ENCODE measurements around the gene SCN9A.
"Not testable (repeated sequence)": the region's sequence is repeated elsewhere in the genome, so short reads cannot be mapped to it uniquely, and the experiment has no call there.

Gene SCN9A

GRCh38 chr2:166246901-166247300 lies 128.8 kb downstream of the SCN9A start:
- DNase-seq: no peak

GRCh38 chr2:166242309-166242708 lies 133.4 kb downstream of the SCN9A start:
- DNase-seq: no peak

- no peak for DNase-seq
Measured at GRCh38 chr2:166240387-166241313, 135.1 kb downstream of the SCN9A start.

- DNase-seq: peak in 1 of 51 donors; percentile 0
Measured at GRCh38 chr2:166239548-166239947, 136.2 kb downstream of the SCN9A start.

- no peak for DNase-seq
Measured at GRCh38 chr2:166238176-166238575, 137.6 kb downstream of the SCN9A start.

GRCh38 chr2:166234112-166234846 lies 141.5 kb downstream of the SCN9A start:
- DNase-seq: no peak

- no peak for DNase-seq
Measured at GRCh38 chr2:166233244-166233643, 142.5 kb downstream of the SCN9A start.

GRCh38 chr2:166230724-166231070 lies 145.0 kb downstream of the SCN9A start:
- no peak for DNase-seq

- DNase-seq: no peak
Measured at GRCh38 chr2:166230024-166230723, 145.6 kb downstream of the SCN9A start.

- no peak for DNase-seq
Measured at GRCh38 chr2:166229678-166230023, 146.1 kb downstream of the SCN9A start.

GRCh38 chr2:166224197-166224596 lies 151.5 kb downstream of the SCN9A start:
- no peak for DNase-seq

- no peak for DNase-seq
Measured at GRCh38 chr2:166223298-166223697, 152.4 kb downstream of the SCN9A start.

GRCh38 chr2:166211079-166211478 lies 164.7 kb downstream of the SCN9A start:
- no peak for DNase-seq

GRCh38 chr2:166209944-166210343 lies 165.8 kb downstream of the SCN9A start:
- not testable (repeated sequence) for DNase-seq

GRCh38 chr2:166209367-166209766 lies 166.4 kb downstream of the SCN9A start:
- DNase-seq: not testable (repeated sequence)

GRCh38 chr2:166206153-166206552 lies 169.6 kb downstream of the SCN9A start:
- not testable (repeated sequence) for DNase-seq

GRCh38 chr2:166202778-166203177 lies 173.0 kb downstream of the SCN9A start:
- no peak for DNase-seq

- DNase-seq: no peak
Measured at GRCh38 chr2:166197446-166197845, 178.3 kb downstream of the SCN9A start.

GRCh38 chr2:166193407-166193806 lies 182.3 kb downstream of the SCN9A start:
- no peak for DNase-seq

- no peak for DNase-seq
Measured at GRCh38 chr2:166188084-166188483, 187.7 kb downstream of the SCN9A start.

- no peak for DNase-seq
Measured at GRCh38 chr2:166184789-166185188, 191.0 kb downstream of the SCN9A start.

- no peak for DNase-seq
Measured at GRCh38 chr2:166181813-166182154, 194.0 kb downstream of the SCN9A start.

Measured in hypothalamus (tissue), 51 donors.